Progenitor cell of endocrine pancreas (in vitro differentiated cells): Measurements from ENCODE around the gene RAD51B. TPM values are rescaled to one million over a fixed set of nuclear protein-coding genes. Genes with fewer than 3 reads are reported as not detected.

Experiments used
- DNase-seq: peaks from one replicate; pipeline ENCODE4 v3.0.0; 2021; ENCODE audit warnings: low spot score; ENCODE audit not compliant: unreplicated experiment
- H3K27ac Mint-ChIP-seq: 2 replicates; pipeline ENCODE4 v1.8.0; 2021; ENCODE audit warnings: mild to moderate bottlenecking, moderate library complexity, mixed read lengths
- H3K27me3 Mint-ChIP-seq: 2 replicates; pipeline ENCODE4 v1.8.0; 2021; ENCODE audit warnings: mixed read lengths
- H3K36me3 Mint-ChIP-seq: 2 replicates; pipeline ENCODE4 v1.8.0; 2022; ENCODE audit warnings: mixed read lengths; ENCODE audit not compliant: insufficient read depth
- H3K4me1 Mint-ChIP-seq: 2 replicates; pipeline ENCODE4 v1.8.0; 2021; ENCODE audit warnings: low read depth, mixed read lengths
- H3K4me3 Mint-ChIP-seq: 2 replicates; pipeline ENCODE4 v1.8.0; 2021; ENCODE audit warnings: low read depth, mild to moderate bottlenecking, moderate library complexity, mixed read lengths
- H3K9me3 Mint-ChIP-seq: 2 replicates; pipeline ENCODE4 v1.8.0; 2021; ENCODE audit warnings: low read depth, mixed read lengths
- CTCF ChIP-seq: fragments of 200-600 bp; sonication (generic); IDR thresholded peaks from one replicate; pipeline ENCODE4 v1.5.0; 2021; ENCODE audit warnings: antibody characterized with exemption, mild to moderate bottlenecking; ENCODE audit not compliant: unreplicated experiment
- total RNA-seq: library from RNA; stranded (reverse); gene quantifications from 2 replicates; pipeline ENCODE4 v1.2.1, GENCODE V29; 2021

The RAD51B gene
- total RNA-seq, 1 donor from 2014 or later: 24.7 TPM

DNA sequence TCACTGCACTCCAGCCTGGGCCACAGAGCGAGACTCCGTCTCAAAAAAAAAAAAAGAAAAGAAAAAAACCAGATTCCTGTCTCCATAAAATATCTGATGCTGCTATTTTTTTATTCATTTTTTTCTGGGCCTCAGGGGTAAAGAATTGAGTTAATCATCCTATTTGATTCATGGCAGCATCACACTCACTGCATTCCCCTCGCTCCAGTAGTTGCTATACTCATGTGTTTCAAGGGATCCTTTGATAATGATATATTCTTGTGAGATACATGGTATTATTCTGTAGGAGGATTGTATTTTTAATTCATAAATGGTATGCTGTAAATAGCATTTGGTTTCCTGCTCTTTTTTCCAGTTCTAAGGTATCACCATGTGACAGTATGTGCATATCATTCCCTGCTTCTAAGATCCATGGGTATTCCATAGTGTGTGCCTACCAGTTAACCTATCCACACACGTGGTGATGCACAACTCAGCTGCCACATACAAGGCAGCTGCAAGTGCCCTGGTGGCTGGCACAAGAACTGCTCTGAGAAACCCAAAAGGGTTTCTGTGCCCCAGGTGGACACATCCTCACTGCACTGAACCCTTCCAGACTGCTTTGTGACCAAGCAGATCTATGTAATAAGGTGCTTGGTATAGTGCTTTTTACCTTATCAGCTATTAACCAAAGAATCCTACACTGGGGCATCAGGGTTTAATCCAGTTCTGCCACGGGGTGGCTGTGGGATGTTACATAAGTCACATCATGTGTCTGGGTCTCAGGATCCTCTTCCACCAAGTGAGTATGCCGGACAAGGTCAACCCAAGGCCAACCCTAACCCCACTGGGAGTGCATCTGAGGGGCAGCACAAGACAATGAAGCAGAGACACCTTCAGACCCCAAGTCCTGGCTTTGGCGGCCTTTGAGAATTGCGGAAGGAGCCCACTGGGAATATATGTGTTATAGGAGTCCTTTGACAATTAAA lies 898.7 kb downstream of the RAD51B start:
- no peak overlapping the region for H3K4me3 Mint-ChIP-seq
- H3K4me1 Mint-ChIP-seq: peaks cover 27% of the 10 kb centered on the region
- no peak overlapping the region for H3K27ac Mint-ChIP-seq
- H3K27me3 Mint-ChIP-seq: no peaks in the 10 kb centered on the region
- peaks cover 1% of the 10 kb centered on the region for H3K36me3 Mint-ChIP-seq
- no peak for DNase-seq
- peaks cover 3% of the 10 kb centered on the region for H3K9me3 Mint-ChIP-seq
- TF ChIP-seq CTCF: peak; percentile 42

DNA sequence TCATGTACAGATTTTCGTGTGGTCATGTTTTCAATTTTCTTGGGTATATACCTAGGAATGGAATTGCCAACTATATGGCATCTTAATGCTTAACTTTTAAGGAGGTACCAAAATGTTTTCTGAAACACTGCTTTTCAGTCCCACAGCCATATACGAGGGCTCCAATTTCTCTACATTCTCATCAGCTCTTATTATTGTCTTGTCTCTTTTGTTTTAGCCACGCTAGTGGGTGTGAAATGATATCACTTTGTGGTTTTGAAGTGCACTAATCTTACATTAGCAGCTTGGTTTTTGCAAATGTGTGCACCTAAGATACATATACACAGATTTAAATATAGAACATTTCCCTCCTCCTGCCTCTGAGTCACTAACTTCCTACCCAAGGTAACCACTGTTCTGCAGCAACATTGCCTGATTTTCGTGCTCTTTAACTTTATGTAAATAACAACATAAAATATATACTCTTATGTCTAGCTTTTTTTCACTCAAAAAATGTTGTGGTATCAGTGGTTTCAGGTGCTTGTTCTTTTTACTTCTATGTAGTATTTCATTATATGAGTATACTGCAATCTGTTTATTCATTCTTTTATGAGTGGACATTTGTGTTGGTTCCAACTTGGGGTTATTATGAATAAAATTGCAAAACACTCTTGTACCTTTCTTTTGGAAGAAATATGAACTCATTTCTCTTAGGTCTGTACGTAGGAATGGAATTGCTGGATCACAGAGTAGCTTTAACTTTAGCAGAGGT lies 900.2 kb downstream of the RAD51B start:
- H3K27ac Mint-ChIP-seq: no peak overlapping the region
- TF ChIP-seq CTCF: no peak
- H3K36me3 Mint-ChIP-seq: peaks cover 1% of the 10 kb centered on the region
- H3K9me3 Mint-ChIP-seq: peaks cover 3% of the 10 kb centered on the region
- H3K4me3 Mint-ChIP-seq: no peak overlapping the region
- no peak for DNase-seq
- H3K27me3 Mint-ChIP-seq: no peaks in the 10 kb centered on the region
- H3K4me1 Mint-ChIP-seq: peaks cover 36% of the 10 kb centered on the region

- Mint-ChIP-seq H3K27me3 (no peaks in the 10 kb centered on the region), H3K4me3 (no peak overlapping the region), H3K27ac (peak overlapping the region; percentile 35), H3K9me3 (peaks cover 3% of the 10 kb centered on the region), H3K4me1 (peaks cover 26% of the 10 kb centered on the region), H3K36me3 (peaks cover 1% of the 10 kb centered on the region)
- no peak for TF ChIP-seq CTCF
- DNase-seq: no peak
These were observed 902.6 kb downstream of the RAD51B start for GRCh38 chr14:68722186-68722585.

DNA sequence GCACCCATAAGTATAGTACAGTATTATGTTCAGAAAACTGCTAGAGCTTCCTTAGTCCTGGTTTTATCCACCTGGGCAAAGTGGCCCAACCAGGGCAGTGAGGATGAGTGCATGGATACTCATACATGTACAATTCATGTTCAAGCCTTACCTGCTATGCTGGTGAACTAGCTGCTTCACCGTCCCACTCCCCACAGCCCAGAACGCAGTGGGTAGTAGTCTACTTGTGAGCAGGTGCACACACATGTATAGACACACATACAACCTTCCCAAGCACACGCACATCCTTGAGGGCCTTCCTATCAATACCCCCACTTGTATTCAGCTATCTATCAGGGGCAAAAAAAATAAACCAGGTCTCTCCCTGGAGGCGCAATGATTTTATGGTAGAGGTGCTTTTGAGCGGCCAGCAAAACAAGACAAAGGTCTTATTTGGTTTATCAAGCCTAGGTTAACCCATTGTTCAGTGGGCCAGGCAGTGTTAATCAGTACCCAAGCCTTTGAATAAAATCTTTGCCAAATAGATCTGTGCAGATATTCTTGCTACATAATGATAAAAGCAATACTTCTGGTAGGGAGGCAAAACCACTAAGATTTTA lies 903.5 kb downstream of the RAD51B start:
- H3K4me1 Mint-ChIP-seq: peaks cover 25% of the 10 kb centered on the region
- peak overlapping the region; percentile 12 for H3K4me3 Mint-ChIP-seq
- no peak for DNase-seq
- no peaks in the 10 kb centered on the region for H3K27me3 Mint-ChIP-seq
- peaks cover 3% of the 10 kb centered on the region for H3K9me3 Mint-ChIP-seq
- no peak for TF ChIP-seq CTCF
- H3K36me3 Mint-ChIP-seq: peaks cover 1% of the 10 kb centered on the region
- H3K27ac Mint-ChIP-seq: peak overlapping the region; percentile 26

DNA sequence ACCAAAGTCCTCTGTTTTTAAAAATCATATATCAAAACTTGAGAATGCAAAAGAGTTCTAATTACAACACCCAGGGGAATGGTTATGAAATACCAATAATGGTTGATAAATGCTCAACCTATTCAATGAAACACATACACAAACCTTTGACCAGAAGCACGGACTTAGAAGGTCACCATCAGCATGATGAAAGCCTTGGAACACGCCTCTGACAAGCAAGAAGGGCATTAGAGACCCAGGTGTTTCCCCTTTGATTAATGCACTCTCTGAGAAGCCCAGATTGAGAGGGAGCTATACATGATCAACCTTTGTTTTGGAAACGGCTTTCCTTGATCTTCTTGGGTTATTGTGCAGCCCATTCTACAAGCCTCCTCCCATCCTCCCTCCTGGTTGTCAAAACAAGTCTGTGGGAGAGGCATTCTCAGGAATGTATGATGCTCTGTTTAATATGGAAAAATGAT lies 904.3 kb downstream of the RAD51B start:
- no peak for TF ChIP-seq CTCF
- Mint-ChIP-seq H3K27ac (peak overlapping the region; percentile 67), H3K4me3 (no peak overlapping the region), H3K4me1 (peaks cover 28% of the 10 kb centered on the region), H3K36me3 (peaks cover 1% of the 10 kb centered on the region), H3K27me3 (no peaks in the 10 kb centered on the region), H3K9me3 (peaks cover 3% of the 10 kb centered on the region)
- no peak for DNase-seq
